ENCODE data around the gene SBNO2. TPM values are rescaled to one million over a fixed set of nuclear protein-coding genes. Genes with fewer than 3 reads are reported as not detected.

Gene SBNO2
- total and polyA plus RNA-seq, 2 of the 4 experiments (the other 2 are of a cell fraction) = 13.4 to 40.5 TPM

- TF ChIP-seq SMC3 (IDR thresholded peaks at IDR 0.05; ENCODE audit: low read depth, low read length) = no peak
- peak; percentile 48; the same call in 1 of the 2 replicates for TF ChIP-seq MAFK (IDR thresholded peaks at IDR 0.05; ENCODE audit: low read depth, low read length)
- peak; percentile 87 for TF ChIP-seq BHLHE40 (IDR thresholded peaks at IDR 0.05; ENCODE audit: low read depth, low read length)
Observed at GRCh38 chr19:1168572-1169410, 5.3 kb downstream of the SBNO2 start (continued).

Measured in IMR-90 (cell line).